SK-N-SH treated with all-trans-retinoic acid at 6 μM for 48 hours (cell line): Measurements from ENCODE around the gene TPRG1L.

ENCODE experiments used
- ATAC-seq: fragments of 200-7000 bp; cut with Tn5 transposase; 3 replicates; pipeline ENCODE4 v1.9.1; 2020; ENCODE audit warnings: mild to moderate bottlenecking, moderate library complexity
- ARNTL ChIP-seq: fragments of 450-650 bp; formaldehyde crosslinking; IDR thresholded peaks from 2 replicates; pipeline ENCODE4 v1.5.0; 2020; ENCODE audit warnings: low read depth, mild to moderate bottlenecking, moderate library complexity, borderline replicate concordance
- BACH2 ChIP-seq: fragments of 250-450 bp; sonication (Bioruptor Pico); IDR thresholded peaks from 2 replicates; pipeline ENCODE4 v1.9.0; 2021; ENCODE audit warnings: mild to moderate bottlenecking, borderline replicate concordance
- CREB5 ChIP-seq: fragments of 250-450 bp; sonication (Bioruptor Pico); IDR thresholded peaks from 2 replicates; pipeline ENCODE4 v1.5.1; 2020; ENCODE audit warnings: low read depth, mild to moderate bottlenecking, moderate library complexity
- CSDC2 ChIP-seq: fragments of 250-450 bp; sonication (Bioruptor Pico); IDR thresholded peaks from 2 replicates; pipeline ENCODE4 v1.5.0; 2020; ENCODE audit warnings: mild to moderate bottlenecking, moderate library complexity
- CSRNP3 ChIP-seq: fragments of 250-450 bp; sonication (Bioruptor Pico); IDR thresholded peaks from 2 replicates; pipeline ENCODE4 v1.5.1; 2021; ENCODE audit warnings: mild to moderate bottlenecking, moderate library complexity
- ISL1 ChIP-seq: fragments of 250-450 bp; sonication (Bioruptor Pico); IDR thresholded peaks from 2 replicates; pipeline ENCODE4 v2.1.2; 2022; ENCODE audit warnings: mild to moderate bottlenecking, moderate library complexity
- OSR1 ChIP-seq: fragments of 250-450 bp; sonication (Bioruptor Pico); IDR thresholded peaks from 2 replicates; pipeline ENCODE4 v1.8.0; 2022; ENCODE audit warnings: moderate library complexity, mild to moderate bottlenecking, inconsistent platforms
- PATZ1 ChIP-seq: fragments of 250-450 bp; sonication (Bioruptor Pico); IDR thresholded peaks from 2 replicates; pipeline ENCODE4 v1.8.0; 2020; ENCODE audit warnings: mild to moderate bottlenecking, moderate library complexity, borderline replicate concordance
- POU6F1 ChIP-seq: fragments of 250-450 bp; sonication (Bioruptor Pico); IDR thresholded peaks from 2 replicates; pipeline ENCODE4 v1.8.0; 2021; ENCODE audit warnings: low read depth, mild to moderate bottlenecking, moderate library complexity, borderline replicate concordance
- PPARA ChIP-seq: fragments of 250-450 bp; sonication (Bioruptor Pico); IDR thresholded peaks from 2 replicates; pipeline ENCODE4 v1.5.0; 2020; ENCODE audit warnings: mild to moderate bottlenecking, borderline replicate concordance
- RARB ChIP-seq: fragments of 250-450 bp; sonication (Bioruptor Pico); IDR thresholded peaks from 2 replicates; pipeline ENCODE4 v1.8.0; 2021; ENCODE audit warnings: mild to moderate bottlenecking, moderate library complexity
- SNAI2 ChIP-seq: fragments of 250-450 bp; sonication (Bioruptor Pico); IDR thresholded peaks from 2 replicates; pipeline ENCODE4 v1.5.0; 2020; ENCODE audit warnings: mild to moderate bottlenecking, moderate library complexity
- TCF4 ChIP-seq: fragments of 250-450 bp; sonication (Bioruptor Pico); IDR thresholded peaks from 2 replicates; pipeline ENCODE4 v1.8.0; 2021; ENCODE audit warnings: mild to moderate bottlenecking, moderate library complexity, borderline replicate concordance
- TOX ChIP-seq: fragments of 250-450 bp; sonication (Bioruptor Pico); IDR thresholded peaks from 2 replicates; pipeline ENCODE4 v1.8.0; 2021; ENCODE audit warnings: mild to moderate bottlenecking, moderate library complexity, borderline replicate concordance
- TSHZ2 ChIP-seq: fragments of 250-450 bp; sonication (Bioruptor Pico); IDR thresholded peaks from 2 replicates; pipeline ENCODE4 v1.5.0; 2020; ENCODE audit warnings: mild to moderate bottlenecking, moderate library complexity
- ZC3H10 ChIP-seq: fragments of 250-450 bp; sonication (Bioruptor Pico); IDR thresholded peaks from 2 replicates; pipeline ENCODE4 v1.5.1; 2021; ENCODE audit warnings: mild to moderate bottlenecking, moderate library complexity
- ZFP3 ChIP-seq: fragments of 250-450 bp; sonication (Bioruptor Pico); IDR thresholded peaks from 2 replicates; pipeline ENCODE4 v1.5.0; 2020; ENCODE audit warnings: mild to moderate bottlenecking, moderate library complexity
- ZNF565 ChIP-seq: fragments of 450-650 bp; formaldehyde crosslinking; conservative IDR thresholded peaks from 2 replicates; pipeline ENCODE4 v1.5.0; 2020; ENCODE audit warnings: low read depth, mild to moderate bottlenecking, moderate library complexity
- ZNF70 ChIP-seq: fragments of 450-650 bp; formaldehyde crosslinking; IDR thresholded peaks from 2 replicates; pipeline ENCODE4 v1.5.0; 2020; ENCODE audit warnings: mild to moderate bottlenecking, moderate library complexity

The TPRG1L gene

GRCh38 chr1:3595949-3596348 is 28.9 kb upstream of the TPRG1L start:
- ATAC-seq, result no peak
- TF ChIP-seq POU6F1 (no peak), ZNF565 (CRISPR knock-in tag) (no peak), OSR1 (CRISPR knock-in tag) (no peak), RARB (no peak), TOX (CRISPR knock-in tag) (no peak), BACH2 (CRISPR knock-in tag) (no peak), CSDC2 (CRISPR knock-in tag) (no peak), TSHZ2 (no peak), PATZ1 (CRISPR knock-in tag) (no peak), CSRNP3 (CRISPR knock-in tag) (no peak), PPARA (CRISPR knock-in tag) (no peak), CREB5 (no peak), ZC3H10 (no peak), TCF4 (CRISPR knock-in tag) (no peak), ZNF70 (CRISPR knock-in tag) (no peak)
- TF ChIP-seq, all 23 proteins: peak for 0

GRCh38 chr1:3596663-3597598 is 27.9 kb upstream of the TPRG1L start:
- ATAC-seq, result no peak
- TF ChIP-seq TSHZ2 (no peak), ZNF70 (CRISPR knock-in tag) (no peak), ZFP3 (no peak), SNAI2 (CRISPR knock-in tag) (no peak), PPARA (CRISPR knock-in tag) (no peak), TOX (CRISPR knock-in tag) (no peak), POU6F1 (no peak), ZNF565 (CRISPR knock-in tag) (no peak), ISL1 (CRISPR knock-in tag) (no peak), OSR1 (CRISPR knock-in tag) (no peak), ARNTL (CRISPR knock-in tag) (no peak), CSDC2 (CRISPR knock-in tag) (no peak)
